GM12878 (cell line): ENCODE measurements around the gene FEZF2. TPM values are rescaled to one million over a fixed set of nuclear protein-coding genes. Genes with fewer than 3 reads are reported as not detected.

Experiments
- ATAC-seq: fragments of 200-7000 bp; cut with Tn5 transposase; 3 replicates; pipeline ENCODE4 v1.9.1; 2020; ENCODE audit warnings: mild to moderate bottlenecking, moderate library complexity
- BruUV-seq: library from RNA; stranded (reverse); fragments of 400-500 nt; replicated peaks from 2 replicates; lab custom pipeline; 2021; lab: Mats Ljungman, UMichigan
- CTCF ChIA-PET: fragments of 300-600 bp; sonication (Branson Sonifier 250); formaldehyde crosslinking; extraction: SDS; loops from one replicate; lab custom pipeline; 2021; ENCODE audit warnings: inconsistent platforms; lab: Yijun Ruan, JAX
- POLR2A ChIA-PET: fragments of 350-600 bp; formaldehyde crosslinking; extraction: SDS; loops from one replicate; lab custom pipeline; 2021; ENCODE audit warnings: inconsistent platforms; lab: Charles Lee
- RAD21 ChIA-PET: fragments of 300-600 bp; sonication (Branson Sonifier 250); formaldehyde crosslinking; loops from one replicate; lab custom pipeline; 2023; ENCODE audit warnings: antibody characterized with exemption; ENCODE audit not compliant: unreplicated experiment; lab: Charles Lee
- SMC1A ChIA-PET: fragments of 300-600 bp; sonication (Branson Sonifier 250); formaldehyde crosslinking; loops from one replicate; lab custom pipeline; 2023; ENCODE audit not compliant: unreplicated experiment, uncharacterized antibody; lab: Charles Lee
- DNase-seq: peaks from one replicate; pipeline ENCODE4 v3.0.0-alpha.2; 2011; ENCODE audit warnings: low read depth, low spot score
- FAIRE-seq: peaks from 3 replicates; lab custom pipeline; 2011; peaks lifted over from hg19 to GRCh38; lab: Jason Lieb, UNC
- H2AFZ ChIP-seq: 2 replicates; pipeline ENCODE4 v1.6.0; 2011; ENCODE audit warnings: low read depth, low read length, control low read depth; ENCODE audit not compliant: control insufficient read depth
- H3K27ac ChIP-seq: 2 replicates; pipeline ENCODE4 v1.5.1; 2011; ENCODE audit warnings: control low read depth; ENCODE audit not compliant: control insufficient read depth, insufficient read depth
- H3K27me3 ChIP-seq, 2 experiments: replicated peaks in 1 of 2; 2 replicates each; pipeline versions ENCODE4 v1.6.0 to v1.6.1; 2011; ENCODE audit warnings: low read length in 1 of 2; ENCODE audit not compliant: control insufficient read depth in 2 of 2, insufficient read depth in 2 of 2
- H3K36me3 ChIP-seq, 2 experiments: 2 replicates each; pipeline ENCODE4 v1.5.1; 2011; ENCODE audit warnings: low read length in 1 of 2; ENCODE audit not compliant: control insufficient read depth in 2 of 2, insufficient read depth in 2 of 2
- H3K4me1 ChIP-seq: 2 replicates; pipeline ENCODE4 v1.6.1; 2011; ENCODE audit warnings: mild to moderate bottlenecking, low read length, moderate library complexity, mixed read lengths; ENCODE audit not compliant: control insufficient read depth, insufficient read depth
- H3K4me2 ChIP-seq: 2 replicates; pipeline ENCODE4 v1.6.0; 2011; ENCODE audit warnings: control low read depth; ENCODE audit not compliant: control insufficient read depth, insufficient read depth
- H3K4me3 ChIP-seq: fragments of 200-600 bp; sonication (generic); 2 replicates; pipeline ENCODE4 v1.5.1; 2016
- H3K79me2 ChIP-seq: 2 replicates; pipeline ENCODE4 v1.6.0; 2011; ENCODE audit warnings: low read length; ENCODE audit not compliant: control insufficient read depth, insufficient read depth
- H3K9ac ChIP-seq: 2 replicates; pipeline ENCODE4 v1.8.0; 2011; ENCODE audit warnings: low read length, control low read depth, mixed read lengths; ENCODE audit not compliant: control insufficient read depth, insufficient read depth
- H3K9me3 ChIP-seq: replicated peaks from 3 replicates; pipeline ENCODE4 v1.5.1; 2011; ENCODE audit warnings: mild to moderate bottlenecking, low read length; ENCODE audit not compliant: control insufficient read depth, insufficient read depth
- H4K20me1 ChIP-seq: 2 replicates; pipeline ENCODE4 v1.6.0; 2011; ENCODE audit not compliant: control insufficient read depth, insufficient read depth
- BCL3 ChIP-seq: IDR thresholded peaks from 2 replicates; pipeline ENCODE4 v1.6.1; 2011; ENCODE audit warnings: borderline replicate concordance, low read depth, mild to moderate bottlenecking, moderate library complexity, low read length; ENCODE audit not compliant: insufficient read depth, poor library complexity, severe bottlenecking
- CREM ChIP-seq: IDR thresholded peaks from 2 replicates; pipeline ENCODE4 v1.6.1; 2014; ENCODE audit warnings: antibody characterized with exemption, low read depth
- E2F8 ChIP-seq: fragments of 450-650 bp; IDR thresholded peaks from 2 replicates; pipeline ENCODE4 v1.6.1; 2018; ENCODE audit warnings: mild to moderate bottlenecking, low read depth, moderate library complexity; ENCODE audit not compliant: partially characterized antibody
- IRF4 ChIP-seq: IDR thresholded peaks from 2 replicates; pipeline ENCODE4 v1.6.1; 2011; ENCODE audit warnings: low read depth, low read length
- NFXL1 ChIP-seq: fragments of 450-650 bp; IDR thresholded peaks from 2 replicates; pipeline ENCODE4 v1.6.1; 2017; ENCODE audit warnings: antibody characterized with exemption, mild to moderate bottlenecking, borderline replicate concordance
- SKIL ChIP-seq: fragments of 450-650 bp; IDR thresholded peaks from 2 replicates; pipeline ENCODE4 v1.6.1; 2017; ENCODE audit warnings: mild to moderate bottlenecking, low read depth, inconsistent platforms; ENCODE audit not compliant: poor library complexity, severe bottlenecking
- SMAD1 ChIP-seq: fragments of 450-650 bp; IDR thresholded peaks from 2 replicates; pipeline ENCODE4 v1.6.1; 2018; ENCODE audit warnings: mild to moderate bottlenecking, low read depth; ENCODE audit not compliant: partially characterized antibody
- SMC3 ChIP-seq: IDR thresholded peaks from 2 replicates; pipeline ENCODE4 v1.6.1; 2011; ENCODE audit warnings: low read length, improper control_type of control experiment, borderline replicate concordance
- STAT3 ChIP-seq: IDR thresholded peaks from 2 replicates; pipeline ENCODE4 v1.6.1; 2011; ENCODE audit warnings: low read depth, low read length, improper control_type of control experiment
- TCF12 ChIP-seq: IDR thresholded peaks from 2 replicates; pipeline ENCODE4 v1.6.1; 2011; ENCODE audit warnings: low read depth, mild to moderate bottlenecking, low read length
- whole genome bisulfite sequencing: methylation state at CpG from one replicate; pipeline ENCODE4 v1.1.6; 2016; ENCODE audit warnings: low lambda C conversion rate; ENCODE audit not compliant: insufficient replicate concordance, insufficient coverage; ENCODE audit errors: missing lambda C conversion rate; 5-methylcytosine and 5-hydroxymethylcytosine counted together
- in situ Hi-C: fragments of 300-500 bp; cut with MboI; formaldehyde crosslinking; loops from 9 replicates; pipeline ENCODE4 v1.14.3; 2018; ENCODE audit warnings: mixed read lengths
- intact Hi-C: fragments of 100-400 bp; cut with micrococcal nuclease; formaldehyde crosslinking; loops from one replicate; pipeline ENCODE4 v1.14.2; 2022; ENCODE audit not compliant: unreplicated experiment
- polyA plus RNA-seq, 11 experiments: library from polyadenylated mRNA; depleted of rRNA in 4 of 11; unstranded in 6 of 11; stranded (reverse) in 5 of 11; fragments of >200 nt; fragmentation: Nextera tagmentation in 4 of 11; fragmentation: Illumina TruSeq in 1 of 11; extraction: Ambion mirVana in 4 of 11; extraction: Trizol in 1 of 11; gene quantifications; 1 replicate in 1 of 11; 2 replicates in 10 of 11; pipeline versions ENCODE4 v1.2.1 to v1.2.3, GENCODE V29; 2011 to 2016; ENCODE audit warnings: inconsistent platforms in 2 of 11, missing spikeins in 2 of 11, low read depth in 1 of 11
- total RNA-seq, 4 experiments: library from RNA; depleted of rRNA in 3 of 4; stranded (reverse); fragments of >200 nt in 3 of 4; fragmentation: Illumina TruSeq in 1 of 4; extraction: Trizol in 1 of 4; gene quantifications; 2 replicates each; pipeline versions ENCODE4 v1.2.1 to v1.2.3, GENCODE V29; 2013 to 2021
- TF ChIP-seq, protein P1 (sequence below): fragments of 450-650 bp; IDR thresholded peaks from 2 replicates; pipeline ENCODE4 v1.6.1; 2016; ENCODE audit warnings: mild to moderate bottlenecking

Gene FEZF2
- total and polyA plus RNA-seq, 10 of the 15 experiments (the other 5 are each of a cell fraction or from before 2014, with no cell fraction given) = not detected

DNA sequence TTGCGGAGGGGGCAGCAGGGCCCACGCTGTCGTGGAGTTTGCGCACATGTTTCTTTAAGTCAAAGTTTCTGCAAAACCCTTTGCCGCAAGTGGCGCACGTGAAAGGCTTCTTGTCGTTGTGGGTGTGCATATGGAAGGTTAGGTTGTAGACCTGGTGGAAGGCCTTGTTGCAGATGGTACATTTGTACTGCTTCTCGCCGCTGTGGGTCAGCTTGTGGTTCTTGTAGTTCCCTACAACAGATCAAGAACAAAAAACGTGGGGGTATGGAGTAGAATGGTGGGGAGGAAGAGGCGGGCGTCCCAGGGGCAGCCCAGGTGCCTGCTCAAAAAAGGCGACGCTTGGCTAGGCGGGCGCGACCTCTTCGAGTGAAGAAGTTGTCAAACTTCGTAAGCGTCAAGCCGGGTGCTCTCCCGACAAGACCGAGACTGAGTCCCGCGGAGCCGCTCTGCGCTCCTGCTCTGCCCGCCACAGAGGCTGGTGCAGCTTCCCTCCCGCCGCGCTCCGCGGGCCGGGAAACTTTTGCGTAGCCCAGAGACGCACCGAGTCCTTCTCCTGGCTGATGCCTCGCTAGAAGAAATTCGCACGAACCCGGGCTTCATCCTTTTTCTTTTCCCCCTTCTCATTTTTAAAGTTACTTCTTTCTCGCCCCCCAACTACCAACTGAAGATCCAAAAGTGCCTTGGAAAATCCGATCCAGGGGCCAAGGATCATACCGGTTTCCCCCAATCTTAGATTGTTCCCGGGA lies 3.1 kb downstream of the FEZF2 start:
- intact Hi-C loops = no loop called here
- Histone ChIP-seq H3K4me1 (no peaks in the 10 kb centered on the region), H2AFZ (no peak overlapping the region), H3K79me2 (no peaks in the 10 kb centered on the region), H3K27me3 (peaks cover 8 to 17% of the 10 kb centered on the region in 2 experiments), H3K27ac (no peak overlapping the region), H3K9ac (no peak overlapping the region), H3K4me2 (no peak overlapping the region), H4K20me1 (no peaks in the 10 kb centered on the region), H3K36me3 (no peaks in the 10 kb centered on the region), H3K4me3 (no peak overlapping the region), H3K9me3 (no peaks in the 10 kb centered on the region)
- RAD21 ChIA-PET = no interaction called here
- ATAC-seq = no peak
- SMC1A ChIA-PET = no interaction called here
- 38% methylated on average over 46 of the region's 46 CpGs for WGBS
- CTCF ChIA-PET = no interaction called here
- POLR2A ChIA-PET = no interaction called here
- BruUV-seq = no TSS peak
- no peak for FAIRE-seq
- in situ Hi-C loops = no loop called here
- TF ChIP-seq SKIL (no peak), IRF4 (no peak), STAT3 (no peak), NFXL1 (no peak), CREM (no peak), SMAD1 (no peak), BCL3 (no peak), TCF12 (no peak), SMC3 (no peak), E2F8 (no peak)
- TF ChIP-seq, protein P1, sequence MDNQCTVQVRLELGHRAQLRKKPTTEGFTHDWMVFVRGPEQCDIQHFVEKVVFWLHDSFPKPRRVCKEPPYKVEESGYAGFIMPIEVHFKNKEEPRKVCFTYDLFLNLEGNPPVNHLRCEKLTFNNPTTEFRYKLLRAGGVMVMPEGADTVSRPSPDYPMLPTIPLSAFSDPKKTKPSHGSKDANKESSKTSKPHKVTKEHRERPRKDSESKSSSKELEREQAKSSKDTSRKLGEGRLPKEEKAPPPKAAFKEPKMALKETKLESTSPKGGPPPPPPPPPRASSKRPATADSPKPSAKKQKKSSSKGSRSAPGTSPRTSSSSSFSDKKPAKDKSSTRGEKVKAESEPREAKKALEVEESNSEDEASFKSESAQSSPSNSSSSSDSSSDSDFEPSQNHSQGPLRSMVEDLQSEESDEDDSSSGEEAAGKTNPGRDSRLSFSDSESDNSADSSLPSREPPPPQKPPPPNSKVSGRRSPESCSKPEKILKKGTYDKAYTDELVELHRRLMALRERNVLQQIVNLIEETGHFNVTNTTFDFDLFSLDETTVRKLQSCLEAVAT = no peak
- DNase-seq = no peak
